ENCODE data around the gene UNC119. TPM values are rescaled to one million over a fixed set of nuclear protein-coding genes. Genes with fewer than 3 reads are reported as not detected.

The UNC119 gene
- total RNA-seq, 2 donors from 2014 or later: 53.0 to 56.6 TPM

DNA sequence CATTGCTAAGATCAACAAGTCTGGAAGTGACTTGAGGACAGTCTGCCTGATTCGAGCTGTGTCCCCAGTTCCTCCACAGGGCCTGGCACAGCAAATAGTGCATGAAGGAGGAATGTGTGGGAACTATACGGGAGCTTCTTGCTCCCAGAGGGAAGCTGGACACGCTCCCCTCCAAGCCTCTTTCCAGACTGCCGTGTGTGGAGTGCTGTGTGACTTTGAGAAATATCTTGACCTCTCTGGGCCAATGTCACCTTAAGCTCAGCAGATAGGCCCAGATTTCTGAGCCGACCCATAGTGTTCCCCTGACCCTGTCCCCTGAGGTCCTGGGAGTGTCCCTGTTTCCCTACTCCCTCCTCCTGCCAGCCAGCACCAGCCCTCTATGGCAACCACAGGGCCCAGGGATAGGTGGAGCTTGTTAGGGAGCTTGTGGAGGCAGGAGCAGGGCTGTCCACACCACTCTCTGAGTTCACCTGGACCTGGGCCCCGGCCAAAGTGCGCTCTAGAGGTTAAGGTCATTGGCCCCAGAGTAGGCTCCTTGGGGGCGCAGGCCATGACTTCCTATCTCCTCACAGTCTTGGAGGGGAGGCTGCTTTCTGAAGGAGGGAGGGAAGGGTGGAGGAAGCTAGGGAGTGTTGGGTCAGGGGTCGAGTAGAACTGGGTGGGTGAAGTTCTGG is 52.6 kb downstream of the UNC119 start:
- Mint-ChIP-seq H3K36me3 (no peaks in the 10 kb centered on the region), H3K9me3 (no peaks in the 10 kb centered on the region), H3K27ac (peak overlapping the region in 1 of 2 donors; percentile 69)
- DNase-seq (ENCODE audit: low spot score in 2 of 2): no peak
- no peak for ATAC-seq

DNA sequence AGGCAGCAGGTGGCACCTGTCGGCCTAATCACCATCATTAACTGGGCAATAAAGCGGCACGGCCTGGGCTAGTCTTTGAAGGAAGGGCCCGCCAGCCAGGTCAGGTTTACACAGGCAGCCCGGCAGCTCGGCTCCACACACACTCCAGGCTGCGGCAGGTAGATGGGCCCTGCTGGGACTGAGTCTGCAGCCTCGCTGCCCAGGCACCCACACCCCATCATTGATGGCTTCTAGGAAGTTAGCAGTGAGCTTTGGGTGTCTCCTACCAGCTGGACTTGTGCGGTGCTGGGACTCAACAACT is 53.1 kb downstream of the UNC119 start:
- no peak for ATAC-seq
- H3K9me3 Mint-ChIP-seq: no peaks in the 10 kb centered on the region
- H3K36me3 Mint-ChIP-seq: no peaks in the 10 kb centered on the region
- H3K27ac Mint-ChIP-seq: no peak overlapping the region
- no peak for DNase-seq (ENCODE audit: low spot score in 2 of 2)

DNA sequence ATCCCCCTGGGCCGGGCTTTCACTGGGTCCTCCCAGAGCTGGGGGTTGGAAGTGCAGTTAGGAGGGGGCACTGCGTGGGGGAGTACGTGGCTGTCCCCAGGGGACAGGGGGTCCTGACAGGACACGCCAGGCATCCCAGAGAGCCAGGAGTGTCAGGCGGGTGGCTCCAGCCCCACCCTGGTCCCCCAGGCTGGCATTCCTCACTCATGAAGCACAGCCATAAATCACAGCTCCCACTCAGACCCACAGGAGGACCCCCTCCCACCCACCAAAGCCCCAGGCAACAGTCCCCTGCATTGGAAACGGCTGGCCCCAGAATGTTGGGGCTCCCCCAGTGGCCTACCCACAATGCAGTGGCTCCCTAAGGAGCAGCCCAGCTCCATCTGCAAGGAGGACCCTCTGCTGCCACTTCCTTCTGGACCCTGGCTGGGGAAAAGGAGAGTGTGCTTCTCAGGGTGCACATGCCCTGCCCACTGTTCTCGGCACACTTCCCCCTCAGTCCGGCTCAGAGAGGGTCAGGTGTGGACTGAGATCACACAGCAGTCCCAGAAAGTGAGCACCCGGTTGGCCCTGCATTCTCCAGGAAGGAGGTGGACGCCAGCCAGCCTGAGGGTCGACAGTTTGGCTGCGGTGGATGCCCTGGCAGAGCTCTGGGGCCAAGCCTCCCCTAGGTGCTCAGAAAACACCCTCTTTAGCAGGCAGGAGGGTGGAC is 53.6 kb downstream of the UNC119 start:
- Mint-ChIP-seq H3K9me3 (no peaks in the 10 kb centered on the region), H3K36me3 (no peaks in the 10 kb centered on the region), H3K27ac (no peak overlapping the region)
- ATAC-seq: no peak
- DNase-seq (ENCODE audit: low spot score in 2 of 2): no peak

DNA sequence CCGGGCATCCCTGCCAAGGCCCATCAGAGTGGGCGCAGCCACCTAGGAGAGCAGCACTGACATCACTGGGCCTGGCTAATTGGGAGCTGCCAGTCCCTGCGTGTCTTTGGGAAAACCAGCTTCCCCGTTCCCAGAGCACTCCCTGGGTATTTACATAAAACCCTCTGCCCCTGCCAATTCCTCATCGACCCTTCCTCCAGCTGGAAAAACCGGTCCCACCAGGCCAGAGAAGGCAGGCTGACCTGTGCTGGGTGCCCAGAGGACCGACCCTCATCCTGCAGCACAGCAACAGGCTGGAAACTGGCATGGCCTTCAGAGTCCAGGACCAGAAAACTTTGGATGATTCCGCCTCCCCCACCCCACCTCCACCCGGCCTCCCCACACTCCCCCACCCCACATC is 54.5 kb downstream of the UNC119 start:
- no peak overlapping the region for H3K27ac Mint-ChIP-seq
- DNase-seq (ENCODE audit: low spot score in 2 of 2) (no peak), ATAC-seq (no peak)
- no peaks in the 10 kb centered on the region for H3K9me3 Mint-ChIP-seq
- H3K36me3 Mint-ChIP-seq: no peaks in the 10 kb centered on the region

Other genes starting within 250 kb of the UNC119 start
- 10 to 100 TPM; 24.5 to 31.1 TPM for gene TMEM97, start 233.4 kb downstream of the UNC119 start, total RNA-seq
- 10 to 100 TPM; 16.4 to 16.8 TPM for gene IFT20, start 217.2 kb downstream of the UNC119 start, total RNA-seq
- 10 to 100 TPM; 25.7 to 26.2 TPM for gene TNFAIP1, start 216.9 kb downstream of the UNC119 start, total RNA-seq
- gene POLDIP2, start 195.1 kb downstream of the UNC119 start, total RNA-seq: 10 to 100 TPM; 62.2 to 83.4 TPM
- gene SEBOX, start 187.4 kb downstream of the UNC119 start, total RNA-seq: not detected
- gene VTN, start 182.3 kb downstream of the UNC119 start, total RNA-seq: under 1 TPM; 0.34 to 0.53 TPM
- 10 to 100 TPM; 13.9 to 29.5 TPM for gene SARM1, start 180.9 kb downstream of the UNC119 start, total RNA-seq
- 1 to 10 TPM; 1.8 to 3.6 TPM for gene SLC46A1, start 146.4 kb downstream of the UNC119 start, total RNA-seq
- gene SLC13A2, start 79.0 kb downstream of the UNC119 start, total RNA-seq: not detected
- not detected for gene FOXN1, start 46.3 kb downstream of the UNC119 start, total RNA-seq
- 10 to 100 TPM; 39.6 to 44.1 TPM for gene PIGS, start 18.9 kb upstream of the UNC119 start, total RNA-seq
- 100 to 1,000 TPM in 1 of 2 donors, 10 to 100 TPM in 1; 41.6 to 220 TPM for gene ALDOC, start 24.3 kb upstream of the UNC119 start, total RNA-seq
- 100 to 1,000 TPM; 150 to 326 TPM for gene SPAG5, start 46.4 kb upstream of the UNC119 start, total RNA-seq
- 10 to 100 TPM; 29.7 to 32.2 TPM for gene RSKR, start 61.6 kb upstream of the UNC119 start, total RNA-seq
- 100 to 1,000 TPM; 155 to 156 TPM for gene BLTP2, start 92.5 kb upstream of the UNC119 start, total RNA-seq
- 10 to 100 TPM; 43.5 to 46.2 TPM for gene SDF2, start 109.3 kb upstream of the UNC119 start, total RNA-seq
- gene SUPT6H, start 109.6 kb upstream of the UNC119 start, total RNA-seq: 10 to 100 TPM; 70.0 to 91.8 TPM
- gene PROCA1, start 159.3 kb upstream of the UNC119 start, total RNA-seq: 1 to 10 TPM; 5.7 to 6.4 TPM
- 10 to 100 TPM; 20.5 to 46.4 TPM for gene RAB34, start 165.2 kb upstream of the UNC119 start, total RNA-seq
- gene RPL23A, start 167.4 kb upstream of the UNC119 start, total RNA-seq: 1,000 to 10,000 TPM; 2,221 to 2,736 TPM
- gene TLCD1, start 173.6 kb upstream of the UNC119 start, total RNA-seq: 10 to 100 TPM in 1 of 2 donors, 1 to 10 TPM in 1; 4.4 to 10.2 TPM
- gene NEK8, start 176.2 kb upstream of the UNC119 start, total RNA-seq: 1 to 10 TPM; 5.3 to 6.4 TPM
- gene TRAF4, start 191.4 kb upstream of the UNC119 start, total RNA-seq: 100 to 1,000 TPM in 1 of 2 donors, 10 to 100 TPM in 1; 88.3 to 168 TPM